A673 (cell line): ENCODE results near the gene DNAH10.

ENCODE experiments used
- CTCF ChIP-seq: fragments of 300-800, 200-600 bp; sonication (generic); conservative IDR thresholded peaks from 2 replicates; pipeline ENCODE4 v1.5.1; 2017; ENCODE audit warnings: low read depth, mild to moderate bottlenecking, antibody characterized with exemption, low read length, moderate library complexity, mixed read lengths
- EZH2 ChIP-seq: fragments of 200-600 bp; sonication (generic); IDR thresholded peaks from 2 replicates; pipeline ENCODE4 v1.6.1; 2017; ENCODE audit warnings: borderline replicate concordance, low read depth, mild to moderate bottlenecking, mixed read lengths, antibody characterized with exemption, low read length; ENCODE audit not compliant: poor library complexity, severe bottlenecking

DNA sequence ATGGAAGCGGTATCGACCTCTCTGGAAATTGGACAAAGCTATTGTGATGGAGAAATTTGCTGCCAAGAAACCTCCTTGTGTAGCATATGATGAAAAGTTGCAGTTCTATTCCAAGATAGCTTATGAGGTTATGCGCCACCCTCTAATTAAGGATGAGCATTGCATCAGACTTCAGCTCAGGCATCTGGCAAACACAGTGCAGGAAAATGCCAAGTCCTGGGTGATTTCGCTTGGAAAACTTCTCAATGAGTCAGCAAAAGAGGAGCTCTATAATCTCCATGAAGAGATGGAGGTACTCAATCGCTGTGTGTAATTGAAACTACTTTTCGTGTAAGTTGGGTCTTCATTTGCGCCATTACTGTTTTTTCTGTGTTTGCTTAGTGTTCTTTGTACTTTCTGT, 51.2 kb downstream of the DNAH10 start:
- TF ChIP-seq CTCF (no peak), EZH2 (no peak)
